Uterus (tissue), 4 donors: ENCODE results near the gene RAB11FIP4. TPM values are rescaled to one million over a fixed set of nuclear protein-coding genes. Genes with fewer than 3 reads are reported as not detected.

Source experiments
- DNase-seq, 2 donors: peaks; one replicate each; pipeline ENCODE4 v3.0.0-alpha.2; 2019 to 2020
- H3K27ac ChIP-seq, 2 donors: fragments of 200-600 bp; sonication (generic); 1 replicate in 1 of 2; 2 replicates in 1 of 2; pipeline ENCODE4 v1.5.1; 2016 to 2018
- H3K27me3 ChIP-seq, 2 donors: fragments of 200-600 bp; sonication (generic); one replicate each; pipeline ENCODE4 v1.5.1; 2018 to 2019; ENCODE audit warnings: control low read depth in 1 of 2
- H3K36me3 ChIP-seq, 2 donors: fragments of 200-600 bp; sonication (generic); one replicate each; pipeline ENCODE4 v1.5.1; 2019; ENCODE audit warnings: control low read depth in 1 of 2
- H3K4me1 ChIP-seq, 2 donors: fragments of 200-600 bp; sonication (generic); one replicate each; pipeline ENCODE4 v1.5.1; 2018 to 2019; ENCODE audit warnings: control low read depth in 1 of 2
- H3K4me3 ChIP-seq, 2 donors: fragments of 200-600 bp; sonication (generic); 1 replicate in 1 of 2; 2 replicates in 1 of 2; pipeline ENCODE4 v1.5.1; 2018 to 2019; ENCODE audit warnings: mild to moderate bottlenecking in 1 of 2
- H3K9me3 ChIP-seq, 2 donors: fragments of 200-600 bp; sonication (generic); one replicate each; pipeline ENCODE4 v1.5.1; 2019; ENCODE audit warnings: control low read depth in 1 of 2
- POLR2A ChIP-seq, 2 donors: fragments of 450-650 bp; IDR thresholded peaks; one replicate each; pipeline ENCODE4 v1.6.1; 2016; ENCODE audit warnings: antibody characterized with exemption in 2 of 2, mild to moderate bottlenecking in 1 of 2, moderate library complexity in 1 of 2
- intact Hi-C: fragments of 100-400 bp; cut with DNase I; formaldehyde crosslinking; loops from one replicate; pipeline ENCODE4 v1.15.1; 2023; ENCODE audit warnings: low total_unique reads
- total RNA-seq, 4 donors: library from RNA; depleted of rRNA in 3 of 4; stranded (reverse); fragments of >200 nt in 3 of 4; gene quantifications; one replicate each; pipeline versions ENCODE4 v1.1.0 to v1.2.4, GENCODE V29; 2014 to 2023
- TF ChIP-seq, protein P1 (sequence below), 4 experiments: fragments of 200-600 bp in 2 of 4; fragments of 450-650 bp in 2 of 4; sonication (generic) in 2 of 4; IDR thresholded peaks; one replicate each; pipeline ENCODE4 v1.5.1; 2016 to 2019; ENCODE audit warnings: antibody characterized with exemption in 4 of 4, mild to moderate bottlenecking in 2 of 4, moderate library complexity in 1 of 4
- donor health status: DM: yes; HTN: yes; CAD: no.

Gene RAB11FIP4
- total RNA-seq, 4 donors from 2014 or later, result 7.2 to 12.0 TPM; not detected in 2

DNA sequence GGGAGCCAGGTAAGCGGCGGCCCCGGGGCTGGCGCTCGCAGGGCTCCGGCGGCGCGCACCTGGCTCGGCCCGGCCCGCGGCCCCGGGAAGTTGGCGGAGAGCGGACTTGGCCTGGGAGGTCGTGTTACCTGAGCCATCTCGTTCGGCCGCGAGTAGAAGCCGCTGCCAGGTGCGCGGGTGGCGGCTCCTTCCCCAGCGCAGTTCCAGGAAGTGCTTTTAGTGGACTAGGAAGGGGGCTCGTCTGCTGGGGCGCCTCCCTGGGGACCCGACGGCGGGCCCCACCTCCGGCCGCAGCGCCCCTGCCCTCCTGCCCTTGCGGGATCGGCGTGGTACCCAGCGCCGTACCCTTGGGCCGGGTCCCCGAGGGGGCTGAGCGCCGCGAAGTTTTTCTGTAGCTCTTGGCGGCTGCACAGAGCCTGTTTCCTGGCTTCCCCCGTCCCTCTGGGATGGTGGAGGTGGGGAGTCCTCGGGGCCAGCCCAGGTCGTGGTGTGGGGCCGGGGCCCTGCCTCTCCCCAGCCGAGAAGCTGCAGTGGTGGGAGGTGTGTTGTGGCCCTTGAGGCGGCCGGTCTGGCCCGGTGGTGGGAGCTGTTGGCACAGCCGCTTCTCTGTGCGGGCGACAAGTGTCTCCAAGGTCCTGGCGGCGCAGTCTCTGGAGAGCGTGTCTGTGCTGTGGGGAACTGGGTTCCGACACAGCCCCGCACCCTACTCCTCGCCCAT lies 96.9 kb downstream of the RAB11FIP4 start:
- Histone ChIP-seq H3K4me1 (no peaks in the 10 kb centered on the region), H3K27ac (no peak overlapping the region), H3K27me3 (no peaks in the 10 kb centered on the region), H3K36me3 (no peaks in the 10 kb centered on the region), H3K9me3 (no peaks in the 10 kb centered on the region), H3K4me3 (peak overlapping the region; percentile 14 to 40)
- intact Hi-C loops, result no loop called here
- TF ChIP-seq, protein P1, sequence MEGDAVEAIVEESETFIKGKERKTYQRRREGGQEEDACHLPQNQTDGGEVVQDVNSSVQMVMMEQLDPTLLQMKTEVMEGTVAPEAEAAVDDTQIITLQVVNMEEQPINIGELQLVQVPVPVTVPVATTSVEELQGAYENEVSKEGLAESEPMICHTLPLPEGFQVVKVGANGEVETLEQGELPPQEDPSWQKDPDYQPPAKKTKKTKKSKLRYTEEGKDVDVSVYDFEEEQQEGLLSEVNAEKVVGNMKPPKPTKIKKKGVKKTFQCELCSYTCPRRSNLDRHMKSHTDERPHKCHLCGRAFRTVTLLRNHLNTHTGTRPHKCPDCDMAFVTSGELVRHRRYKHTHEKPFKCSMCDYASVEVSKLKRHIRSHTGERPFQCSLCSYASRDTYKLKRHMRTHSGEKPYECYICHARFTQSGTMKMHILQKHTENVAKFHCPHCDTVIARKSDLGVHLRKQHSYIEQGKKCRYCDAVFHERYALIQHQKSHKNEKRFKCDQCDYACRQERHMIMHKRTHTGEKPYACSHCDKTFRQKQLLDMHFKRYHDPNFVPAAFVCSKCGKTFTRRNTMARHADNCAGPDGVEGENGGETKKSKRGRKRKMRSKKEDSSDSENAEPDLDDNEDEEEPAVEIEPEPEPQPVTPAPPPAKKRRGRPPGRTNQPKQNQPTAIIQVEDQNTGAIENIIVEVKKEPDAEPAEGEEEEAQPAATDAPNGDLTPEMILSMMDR (IDR thresholded peaks at IDR 0.05), result no peak
- no peak for TF ChIP-seq POLR2A (IDR thresholded peaks at IDR 0.05)
- DNase-seq, result no peak

DNA sequence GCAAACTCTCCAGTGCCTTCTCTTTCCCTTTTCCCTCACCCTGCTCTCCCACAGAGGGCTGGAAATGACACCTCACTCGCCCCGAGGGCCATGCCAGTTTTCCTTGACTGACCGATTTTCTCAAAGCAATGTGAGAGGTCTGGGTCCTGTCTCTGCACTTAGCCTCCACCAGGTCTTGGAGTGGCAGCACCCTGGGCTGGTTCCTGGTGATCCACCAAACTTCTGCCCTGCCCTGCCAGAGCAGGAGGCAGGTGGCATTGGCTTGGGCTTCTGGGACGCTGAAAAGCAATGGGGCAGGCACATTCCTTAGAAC lies 97.5 kb downstream of the RAB11FIP4 start:
- H3K27ac ChIP-seq, result no peak overlapping the region
- H3K36me3 ChIP-seq, result no peaks in the 10 kb centered on the region
- peak overlapping the region in 1 of 2 donors; percentile 40 for H3K4me3 ChIP-seq
- no peak for DNase-seq
- no peaks in the 10 kb centered on the region for H3K4me1 ChIP-seq
- no peaks in the 10 kb centered on the region for H3K9me3 ChIP-seq
- no peaks in the 10 kb centered on the region for H3K27me3 ChIP-seq
- TF ChIP-seq, protein P1 (IDR thresholded peaks at IDR 0.05), result no peak
- no peak for TF ChIP-seq POLR2A (IDR thresholded peaks at IDR 0.05)
- intact Hi-C loops, result no loop called here

DNA sequence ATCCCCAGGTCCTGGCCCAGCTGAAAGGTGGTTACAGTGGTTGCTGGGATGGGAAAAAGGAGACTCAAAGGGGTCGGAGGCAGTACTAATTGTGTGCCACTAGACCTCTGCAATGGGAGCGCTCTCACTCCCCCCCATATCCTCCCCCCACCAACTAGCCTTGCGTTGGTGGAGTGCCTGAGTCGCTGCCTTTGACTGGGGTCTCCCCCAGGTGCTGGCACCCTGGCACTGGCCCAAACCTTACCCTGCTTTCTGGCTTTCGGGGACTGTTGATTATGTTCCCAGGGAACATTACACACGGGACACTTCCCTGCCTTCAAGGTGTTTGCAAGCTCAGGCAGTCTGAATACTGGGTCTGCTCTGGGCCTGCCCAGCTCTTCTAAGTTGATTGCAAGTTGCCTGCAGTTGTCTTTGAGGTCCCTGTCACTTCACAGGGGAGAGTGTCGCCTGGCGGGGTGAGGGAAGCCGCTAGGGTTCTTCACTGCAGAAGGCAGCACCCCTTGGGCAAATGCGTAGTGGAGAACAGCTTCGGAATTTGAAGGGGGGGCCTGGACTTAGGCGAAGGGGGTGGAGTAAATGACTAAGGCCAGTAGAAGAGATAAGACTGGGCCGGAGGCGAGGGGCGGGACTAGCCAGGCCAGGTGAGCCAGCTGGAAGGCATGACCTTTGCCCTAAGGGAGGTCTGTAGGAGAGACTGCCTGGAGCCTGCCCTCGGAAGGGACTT lies 98.0 kb downstream of the RAB11FIP4 start:
- Histone ChIP-seq H3K4me3 (no peak overlapping the region), H3K4me1 (no peaks in the 10 kb centered on the region), H3K27ac (no peak overlapping the region), H3K36me3 (no peaks in the 10 kb centered on the region), H3K27me3 (no peaks in the 10 kb centered on the region), H3K9me3 (no peaks in the 10 kb centered on the region)
- TF ChIP-seq, protein P1 (IDR thresholded peaks at IDR 0.05), result no peak
- no peak for TF ChIP-seq POLR2A (IDR thresholded peaks at IDR 0.05)
- intact Hi-C loops, result no loop called here
- no peak for DNase-seq

GRCh38 chr17:31490019-31490650 lies 98.7 kb downstream of the RAB11FIP4 start:
- no peaks in the 10 kb centered on the region for H3K9me3 ChIP-seq
- H3K4me3 ChIP-seq, result no peak overlapping the region
- no peaks in the 10 kb centered on the region for H3K4me1 ChIP-seq
- H3K27me3 ChIP-seq, result no peaks in the 10 kb centered on the region
- no peaks in the 10 kb centered on the region for H3K36me3 ChIP-seq
- no peak overlapping the region for H3K27ac ChIP-seq
- intact Hi-C loops, result no loop called here
- no peak for DNase-seq
- no peak for TF ChIP-seq POLR2A (IDR thresholded peaks at IDR 0.05)
- TF ChIP-seq, protein P1 (IDR thresholded peaks at IDR 0.05), result no peak
